H9 (cell line): ENCODE data around the gene PPA1. TPM values are rescaled to one million over a fixed set of nuclear protein-coding genes. Genes with fewer than 3 reads are reported as not detected.

ENCODE experiments used
- DNase-seq: peaks from one replicate; pipeline ENCODE4 v3.0.0-alpha.2; 2017
- H2AFZ ChIP-seq: one replicate; pipeline ENCODE4 v1.6.1; 2013; ENCODE audit warnings: mild to moderate bottlenecking, low read length, control low read depth, moderate library complexity
- H2AK5ac ChIP-seq: 2 replicates; pipeline ENCODE4 v1.6.1; 2013; ENCODE audit warnings: low read length, control low read depth, mixed read lengths; ENCODE audit not compliant: insufficient read length
- H2BK120ac ChIP-seq: one replicate; pipeline ENCODE4 v1.6.1; 2013; ENCODE audit warnings: low read depth, mild to moderate bottlenecking, low read length, control low read depth, inconsistent platforms; ENCODE audit not compliant: poor library complexity, severe bottlenecking
- H2BK12ac ChIP-seq: 2 replicates; pipeline ENCODE4 v1.6.1; 2013; ENCODE audit warnings: low read length, control low read depth, mixed read lengths, low read depth; ENCODE audit not compliant: insufficient read length
- H2BK15ac ChIP-seq: 2 replicates; pipeline ENCODE4 v1.6.1; 2013; ENCODE audit warnings: low read depth, low read length, control low read depth
- H2BK20ac ChIP-seq: one replicate; pipeline ENCODE4 v1.6.1; 2013; ENCODE audit warnings: low read depth, mild to moderate bottlenecking, low read length, control low read depth, inconsistent platforms; ENCODE audit not compliant: poor library complexity, severe bottlenecking
- H2BK5ac ChIP-seq: 2 replicates; pipeline ENCODE4 v1.6.1; 2013; ENCODE audit warnings: low read length, control low read depth, mixed read lengths; ENCODE audit not compliant: insufficient read length
- H3K14ac ChIP-seq: 2 replicates; pipeline ENCODE4 v1.6.1; 2013; ENCODE audit warnings: low read length, control low read depth; ENCODE audit not compliant: insufficient read depth
- H3K18ac ChIP-seq: 2 replicates; pipeline ENCODE4 v1.6.1; 2013; ENCODE audit warnings: low read depth, mild to moderate bottlenecking, mixed read lengths, low read length, control low read depth; ENCODE audit not compliant: insufficient read length
- H3K23ac ChIP-seq: 2 replicates; pipeline ENCODE4 v1.6.1; 2013; ENCODE audit warnings: low read length, control low read depth, mixed read lengths, low read depth; ENCODE audit not compliant: insufficient read length
- H3K23me2 ChIP-seq: 2 replicates; pipeline ENCODE4 v1.6.1; 2013; ENCODE audit warnings: low read depth, mild to moderate bottlenecking, mixed read lengths, low read length, control low read depth; ENCODE audit not compliant: insufficient read length, poor library complexity, severe bottlenecking
- H3K27ac ChIP-seq: 2 replicates; pipeline ENCODE4 v1.5.1; 2013; ENCODE audit warnings: low read length, control low read depth, mixed read lengths, low read depth; ENCODE audit not compliant: insufficient read length
- H3K27me3 ChIP-seq: 2 replicates; pipeline ENCODE4 v1.6.1; 2013; ENCODE audit warnings: low read length, control low read depth, inconsistent platforms; ENCODE audit not compliant: insufficient read depth
- H3K4ac ChIP-seq: 2 replicates; pipeline ENCODE4 v1.6.1; 2013; ENCODE audit warnings: low read depth, mild to moderate bottlenecking, control low read depth, inconsistent platforms, low read length, moderate library complexity
- H3K4me1 ChIP-seq: 2 replicates; pipeline ENCODE4 v1.6.1; 2013; ENCODE audit warnings: low read length, control low read depth, inconsistent platforms; ENCODE audit not compliant: insufficient read depth
- H3K4me2 ChIP-seq: 2 replicates; pipeline ENCODE4 v1.6.1; 2013; ENCODE audit warnings: low read length, control low read depth, mixed read lengths; ENCODE audit not compliant: insufficient read length, insufficient read depth
- H3K56ac ChIP-seq: 2 replicates; pipeline ENCODE4 v1.6.1; 2013; ENCODE audit warnings: low read depth, mild to moderate bottlenecking, mixed read lengths, low read length, control low read depth; ENCODE audit not compliant: insufficient read length
- H3K79me1 ChIP-seq: 2 replicates; pipeline ENCODE4 v1.6.1; 2013; ENCODE audit warnings: low read depth, mild to moderate bottlenecking, moderate library complexity, low read length, control low read depth, inconsistent platforms; ENCODE audit not compliant: insufficient read depth, poor library complexity, severe bottlenecking
- H3K79me2 ChIP-seq: 2 replicates; pipeline ENCODE4 v1.6.1; 2013; ENCODE audit warnings: low read length, control low read depth, inconsistent platforms; ENCODE audit not compliant: insufficient read depth
- H3K9ac ChIP-seq: 2 replicates; pipeline ENCODE4 v1.6.1; 2013; ENCODE audit warnings: low read length, control low read depth, mixed read lengths; ENCODE audit not compliant: insufficient read length; ENCODE audit errors: extremely low read depth
- H3K9me3 ChIP-seq: one replicate; pipeline ENCODE4 v1.6.1; 2013; ENCODE audit warnings: low read depth, low read length, inconsistent platforms; ENCODE audit not compliant: control insufficient read depth
- H3T11ph ChIP-seq: one replicate; pipeline ENCODE4 v1.6.1; 2013; ENCODE audit warnings: mild to moderate bottlenecking, low read length, control low read depth, inconsistent platforms
- H4K20me1 ChIP-seq: one replicate; pipeline ENCODE4 v1.6.1; 2013; ENCODE audit not compliant: control insufficient read depth, insufficient read length, insufficient read depth
- H4K5ac ChIP-seq: 2 replicates; pipeline ENCODE4 v1.6.1; 2013; ENCODE audit warnings: low read depth, mild to moderate bottlenecking, mixed read lengths, low read length, control low read depth; ENCODE audit not compliant: insufficient read length
- H4K8ac ChIP-seq: replicated peaks from 2 replicates; pipeline ENCODE4 v1.6.1; 2013; ENCODE audit warnings: low read length, control low read depth, mixed read lengths, low read depth; ENCODE audit not compliant: insufficient read length
- H4K91ac ChIP-seq: 2 replicates; pipeline ENCODE4 v1.6.1; 2013; ENCODE audit warnings: low read depth, mild to moderate bottlenecking, moderate library complexity, mixed read lengths, low read length, control low read depth; ENCODE audit not compliant: insufficient read length
- H3K27ac Mint-ChIP-seq, 3 experiments: 2 replicates in 2 of 3; 3 replicates in 1 of 3; pipeline ENCODE4 v1.8.0; 2020 to 2021; ENCODE audit warnings: mixed read lengths in 3 of 3, mild to moderate bottlenecking in 1 of 3, moderate library complexity in 1 of 3
- H3K27me3 Mint-ChIP-seq: 2 replicates; pipeline ENCODE4 v1.8.0; 2021; ENCODE audit warnings: low read depth, mild to moderate bottlenecking, moderate library complexity, mixed read lengths
- H3K36me3 Mint-ChIP-seq, 3 experiments: 2 replicates in 2 of 3; 3 replicates in 1 of 3; pipeline ENCODE4 v1.8.0; 2020 to 2021; ENCODE audit warnings: low read depth in 3 of 3, mixed read lengths in 3 of 3; ENCODE audit not compliant: insufficient read depth in 1 of 3
- H3K4me1 Mint-ChIP-seq, 2 experiments: 2 replicates each; pipeline ENCODE4 v1.8.0; 2020; ENCODE audit warnings: mixed read lengths in 2 of 2
- H3K4me3 Mint-ChIP-seq, 2 experiments: 2 replicates in 1 of 2; 3 replicates in 1 of 2; pipeline ENCODE4 v1.8.0; 2020 to 2021; ENCODE audit warnings: mild to moderate bottlenecking in 2 of 2, mixed read lengths in 2 of 2, moderate library complexity in 1 of 2
- H3K9me3 Mint-ChIP-seq, 2 experiments: 2 replicates in 1 of 2; 3 replicates in 1 of 2; pipeline ENCODE4 v1.8.0; 2020; ENCODE audit warnings: mild to moderate bottlenecking in 2 of 2, mixed read lengths in 2 of 2, moderate library complexity in 1 of 2
- CTCF ChIP-seq: fragments of 200-600 bp; sonication (generic); conservative IDR thresholded peaks from 3 replicates; pipeline ENCODE4 v1.8.0; 2021; ENCODE audit warnings: antibody characterized with exemption, mild to moderate bottlenecking
- WGBS: extraction: QIAGEN DNeasy Blood & Tissue Kit; methylation state at CpG from one replicate; pipeline ENCODE4 v1.1.7; 2013; ENCODE audit warnings: missing lambda C conversion rate, low lambda C conversion rate, mixed read lengths; ENCODE audit not compliant: insufficient read length; ENCODE audit errors: extremely low coverage; 5-methylcytosine and 5-hydroxymethylcytosine counted together
- total RNA-seq: library from RNA; stranded (reverse); gene quantifications from 2 replicates; pipeline ENCODE4 v1.2.1, GENCODE V29; 2021

Gene PPA1
- total RNA-seq, 1 experiment from 2014 or later, result 115 TPM

GRCh38 chr10:70228491-70228890, 4.7 kb downstream of the PPA1 start:
- Histone ChIP-seq H3K14ac (no peak overlapping the region), H4K5ac (no peak overlapping the region), H3K56ac (no peak overlapping the region), H4K91ac (no peak overlapping the region), H2BK12ac (no peak overlapping the region), H3K27me3 (no peaks in the 10 kb centered on the region), H2BK20ac (no peak overlapping the region), H3K23me2 (peaks cover 11% of the 10 kb centered on the region), H3K79me2 (peaks cover 9% of the 10 kb centered on the region; the same call in 1 of the 2 replicates), H2BK15ac (no peak overlapping the region), H3K4ac (no peak overlapping the region), H3K9ac (no peak overlapping the region), H3T11ph (no peak overlapping the region), H2AFZ (no peak overlapping the region), H4K8ac (no peak overlapping the region), H3K27ac (no peak overlapping the region), H2AK5ac (no peak overlapping the region), H3K4me2 (no peak overlapping the region), H3K9me3 (no peaks in the 10 kb centered on the region), H2BK120ac (no peak overlapping the region), H2BK5ac (no peak overlapping the region), H3K18ac (no peak overlapping the region), H3K4me1 (no peaks in the 10 kb centered on the region), H3K23ac (no peak overlapping the region), H3K79me1 (no peaks in the 10 kb centered on the region), H4K20me1 (no peaks in the 10 kb centered on the region)
- WGBS, result no CpG with 5 or more reads among the region's 1 CpG
- Mint-ChIP-seq H3K4me3 (no peak overlapping the region), H3K9me3 (no peaks in the 10 kb centered on the region), H3K27ac (no peak overlapping the region), H3K4me1 (peaks cover 6 to 8% of the 10 kb centered on the region in 2 experiments), H3K36me3 (peaks cover 0 to 32% (median 2%) of the 10 kb centered on the region in 3 experiments; a peak in 4 of 7 replicates), H3K27me3 (no peaks in the 10 kb centered on the region)
- DNase-seq, result no peak
- TF ChIP-seq CTCF, result no peak
